Epithelial cell of proximal tubule (primary cell): ENCODE results near the gene FARS2. TPM values are rescaled to one million over a fixed set of nuclear protein-coding genes. Genes with fewer than 3 reads are reported as not detected.

Source experiments
- DNase-seq: peaks from one replicate; pipeline ENCODE4 v3.0.0-alpha.2; 2011; ENCODE audit warnings: low read depth
- H3K4me3 ChIP-seq: 2 replicates; pipeline ENCODE4 v1.5.1; 2011; ENCODE audit warnings: low read depth, mild to moderate bottlenecking, low read length
- total RNA-seq: library from RNA; depleted of rRNA; stranded (reverse); fragments of >200 nt; gene quantifications from 2 replicates; pipeline ENCODE4 v1.2.3, GENCODE V29; 2015
- TF ChIP-seq, protein P1 (sequence below): conservative IDR thresholded peaks from 2 replicates; pipeline ENCODE4 v1.5.1; 2012; ENCODE audit warnings: low read depth, mild to moderate bottlenecking, low read length

The FARS2 gene
- total RNA-seq, 1 donor from 2014 or later = 7.7 TPM

DNA sequence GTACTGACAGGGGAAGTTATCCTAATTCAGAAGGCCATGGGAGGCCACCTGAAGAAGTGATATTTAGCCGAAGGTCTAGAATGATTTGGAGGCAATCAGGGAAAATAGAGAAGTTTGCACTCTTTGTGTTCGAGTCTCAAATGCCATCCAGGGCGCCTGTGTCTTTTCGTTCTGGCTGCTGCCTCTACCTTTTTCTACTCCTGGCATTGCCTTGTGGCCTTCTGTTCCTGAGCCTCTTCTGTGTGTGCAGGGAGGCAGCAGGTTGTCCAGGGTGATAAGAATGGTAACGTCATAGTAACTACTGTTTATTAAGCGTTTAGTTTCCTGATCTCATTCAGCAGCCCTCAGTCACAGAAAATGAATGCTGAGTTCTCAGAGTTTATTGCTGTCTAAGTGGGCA lies 252.1 kb downstream of the FARS2 start:
- TF ChIP-seq, protein P1, sequence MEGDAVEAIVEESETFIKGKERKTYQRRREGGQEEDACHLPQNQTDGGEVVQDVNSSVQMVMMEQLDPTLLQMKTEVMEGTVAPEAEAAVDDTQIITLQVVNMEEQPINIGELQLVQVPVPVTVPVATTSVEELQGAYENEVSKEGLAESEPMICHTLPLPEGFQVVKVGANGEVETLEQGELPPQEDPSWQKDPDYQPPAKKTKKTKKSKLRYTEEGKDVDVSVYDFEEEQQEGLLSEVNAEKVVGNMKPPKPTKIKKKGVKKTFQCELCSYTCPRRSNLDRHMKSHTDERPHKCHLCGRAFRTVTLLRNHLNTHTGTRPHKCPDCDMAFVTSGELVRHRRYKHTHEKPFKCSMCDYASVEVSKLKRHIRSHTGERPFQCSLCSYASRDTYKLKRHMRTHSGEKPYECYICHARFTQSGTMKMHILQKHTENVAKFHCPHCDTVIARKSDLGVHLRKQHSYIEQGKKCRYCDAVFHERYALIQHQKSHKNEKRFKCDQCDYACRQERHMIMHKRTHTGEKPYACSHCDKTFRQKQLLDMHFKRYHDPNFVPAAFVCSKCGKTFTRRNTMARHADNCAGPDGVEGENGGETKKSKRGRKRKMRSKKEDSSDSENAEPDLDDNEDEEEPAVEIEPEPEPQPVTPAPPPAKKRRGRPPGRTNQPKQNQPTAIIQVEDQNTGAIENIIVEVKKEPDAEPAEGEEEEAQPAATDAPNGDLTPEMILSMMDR = no peak
- DNase-seq = no peak
- H3K4me3 ChIP-seq = no peak overlapping the region

DNA sequence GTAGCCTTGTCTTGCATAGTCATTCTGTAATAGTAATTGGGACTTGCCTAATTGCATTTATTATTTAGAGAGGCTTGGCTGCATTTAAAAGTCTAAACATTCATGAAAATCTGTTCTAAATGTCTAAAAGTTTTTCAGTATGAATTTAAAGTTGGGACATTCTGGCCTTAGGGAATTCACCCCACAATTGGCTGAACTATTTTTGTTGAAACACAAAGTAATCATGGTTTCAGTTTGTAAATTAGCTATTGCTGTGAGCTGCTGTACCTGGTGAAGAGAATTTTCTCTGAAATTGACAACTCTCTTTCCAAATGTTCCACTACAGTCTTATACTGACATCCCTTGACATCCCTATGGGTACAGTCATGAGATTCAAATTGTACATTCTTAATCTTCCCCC lies 253.0 kb downstream of the FARS2 start:
- no peak for DNase-seq
- H3K4me3 ChIP-seq = no peak overlapping the region
- TF ChIP-seq, protein P1 = no peak

DNA sequence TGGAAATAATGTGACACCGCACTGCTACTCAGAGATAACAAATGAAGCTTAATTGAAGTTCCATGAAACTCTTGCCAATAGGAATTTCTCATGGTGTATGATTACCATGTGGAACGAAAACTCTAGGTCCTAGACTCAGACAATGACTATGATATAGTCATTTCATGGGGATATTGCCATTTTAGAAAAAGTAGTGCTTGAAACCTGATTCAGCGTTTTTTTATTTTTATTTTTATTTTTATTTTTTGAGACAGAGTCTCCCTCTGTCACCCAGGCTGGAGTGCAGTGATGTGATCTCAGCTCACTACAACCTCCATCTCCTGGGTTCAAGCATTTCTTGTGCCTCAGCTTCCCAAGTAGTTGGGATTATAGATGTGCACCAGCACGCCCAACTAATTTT lies 253.9 kb downstream of the FARS2 start:
- TF ChIP-seq, protein P1 = no peak
- no peak overlapping the region for H3K4me3 ChIP-seq
- no peak for DNase-seq

DNA sequence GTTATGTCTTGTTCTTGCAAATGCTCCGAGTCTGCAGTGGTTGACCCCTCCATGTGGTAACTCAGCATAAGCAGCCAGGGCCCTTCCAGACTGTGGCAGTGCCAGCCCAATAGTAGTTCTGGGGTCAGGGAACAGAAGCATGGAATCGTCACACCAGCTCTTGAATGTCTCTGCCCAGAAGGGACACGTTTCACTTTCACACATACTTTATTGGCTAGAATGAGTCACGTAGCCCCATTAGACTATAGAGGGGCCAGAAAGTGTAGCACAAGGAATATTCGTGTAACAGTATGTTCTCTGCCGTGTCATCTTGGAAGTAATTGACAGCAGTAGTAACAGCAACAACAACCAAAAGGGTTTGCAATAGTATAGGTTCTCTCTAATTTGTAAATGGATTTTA lies 254.7 kb downstream of the FARS2 start:
- TF ChIP-seq, protein P1 = no peak
- no peak for DNase-seq
- H3K4me3 ChIP-seq = no peak overlapping the region

DNA sequence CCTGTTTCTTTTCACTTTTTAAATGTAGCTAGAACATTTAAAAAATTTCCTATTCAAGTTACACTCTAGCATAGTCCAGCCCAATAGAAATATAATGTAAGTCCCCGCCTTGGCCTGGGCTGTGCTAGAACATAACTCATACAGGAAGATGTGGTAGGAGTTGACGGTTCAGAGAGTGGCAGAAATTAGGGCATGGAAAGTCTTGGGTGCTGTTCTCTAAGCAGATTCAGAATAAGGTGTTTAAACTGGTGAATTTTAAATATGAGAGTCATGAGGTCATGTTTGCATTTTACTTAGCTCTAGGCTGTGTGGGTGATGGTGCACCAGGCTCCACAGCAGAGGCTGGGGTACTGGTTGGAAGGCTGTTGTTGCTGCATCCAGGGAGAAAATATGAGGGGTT lies 256.5 kb downstream of the FARS2 start:
- DNase-seq = no peak
- no peak overlapping the region for H3K4me3 ChIP-seq
- TF ChIP-seq, protein P1 = no peak

DNA sequence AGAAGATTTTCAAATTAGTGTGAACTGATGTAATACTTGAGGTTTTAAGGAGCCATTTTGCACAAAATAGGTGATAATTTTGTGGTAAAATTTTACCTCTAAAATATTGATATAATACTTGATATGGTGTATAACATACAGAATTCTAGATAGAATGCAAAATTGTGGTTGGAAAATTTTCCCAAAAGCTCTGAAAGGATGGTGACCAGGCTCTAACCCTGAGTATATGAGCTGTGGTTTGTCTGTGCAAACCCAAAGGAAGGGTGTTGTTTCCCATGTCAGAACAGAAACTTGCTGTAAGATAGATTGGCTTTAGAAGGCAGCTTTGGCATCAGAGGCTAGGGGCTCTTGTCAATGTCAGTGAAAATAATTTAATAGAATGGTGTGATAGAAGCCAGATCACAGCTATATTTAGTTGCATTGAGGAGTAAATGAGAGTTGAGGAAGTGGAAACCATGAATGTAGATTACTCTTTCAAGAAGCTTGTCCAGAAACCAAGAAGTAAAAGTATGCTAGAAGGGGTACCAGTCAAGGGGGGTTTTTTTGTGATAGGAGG lies 257.7 kb downstream of the FARS2 start:
- H3K4me3 ChIP-seq = no peak overlapping the region
- TF ChIP-seq, protein P1 = no peak
- no peak for DNase-seq

DNA sequence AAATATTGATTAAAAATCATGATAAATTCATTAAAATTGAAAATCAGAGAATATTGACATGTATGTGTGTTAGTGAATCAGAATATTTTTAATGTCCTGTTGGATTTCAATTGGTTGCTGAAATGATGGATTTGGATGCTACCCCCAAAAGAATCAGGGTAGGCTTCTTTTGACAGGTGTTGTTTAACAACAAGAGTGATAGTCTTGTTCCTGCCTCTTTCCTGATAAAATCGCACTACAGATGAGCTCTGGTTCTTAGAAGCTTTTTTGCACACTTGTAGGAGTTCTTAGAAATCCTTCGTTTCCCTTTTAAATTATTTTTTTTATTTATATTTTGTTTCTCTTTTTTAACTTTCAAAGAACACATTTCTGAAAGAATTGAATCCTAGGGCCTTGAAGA lies 259.5 kb downstream of the FARS2 start:
- DNase-seq = no peak
- TF ChIP-seq, protein P1 = no peak
- no peak overlapping the region for H3K4me3 ChIP-seq
